Lower lobe of right lung (tissue), 2 donors: ENCODE results near the gene MTURN. TPM values are rescaled to one million over a fixed set of nuclear protein-coding genes. Genes with fewer than 3 reads are reported as not detected.
A peak's percentile ranks its signal among the peaks of the same experiment; 100 is the strongest.

Source experiments
- ATAC-seq, 2 donors: fragments of 200-7000 bp; cut with Tn5 transposase; one replicate each; pipeline ENCODE4 v1.9.1; 2020 to 2022; ENCODE audit warnings: mild to moderate bottlenecking in 2 of 2, moderate library complexity in 2 of 2
- DNase-seq: peaks from one replicate; pipeline ENCODE4 v3.0.0-alpha.2; 2020
- H3K27ac ChIP-seq: fragments of 200-600 bp; one replicate; pipeline ENCODE4 v1.8.0; 2022
- H3K27me3 ChIP-seq: fragments of 200-600 bp; one replicate; pipeline ENCODE4 v1.8.0; 2022; ENCODE audit warnings: low read depth
- H3K36me3 ChIP-seq: fragments of 200-600 bp; one replicate; pipeline ENCODE4 v1.8.0; 2022; ENCODE audit warnings: mild to moderate bottlenecking
- H3K4me1 ChIP-seq: fragments of 200-600 bp; one replicate; pipeline ENCODE4 v1.8.0; 2022
- H3K4me3 ChIP-seq: fragments of 200-600 bp; one replicate; pipeline ENCODE4 v1.8.0; 2022; ENCODE audit warnings: mild to moderate bottlenecking
- H3K9me3 ChIP-seq: fragments of 200-600 bp; one replicate; pipeline ENCODE4 v1.8.0; 2022
- intact Hi-C: fragments of 100-400 bp; cut with DNase I; formaldehyde crosslinking; loops from one replicate; pipeline ENCODE4 v1.11.0; 2022
- long read RNA-seq: library from polyadenylated mRNA; unstranded; transcript quantifications from one replicate; pipeline ENCODE4 v2.0.0, GENCODE V29; 2021
- total RNA-seq: library from RNA; stranded (reverse); fragmentation: NEBNext Ultra II Directional; extraction: Animal tissue kit (Norgen Biotek cat#: 25700); gene quantifications from one replicate; pipeline ENCODE4 v1.2.1, GENCODE V29; 2021
- TF ChIP-seq, protein P1 (sequence below): fragments of 200-600 bp; IDR thresholded peaks from one replicate; pipeline ENCODE4 v1.8.0; 2022; ENCODE audit warnings: antibody characterized with exemption, mild to moderate bottlenecking
- donor health status: DM: no; HTN: yes; CAD: no; lungs with severe emphysema.

The MTURN gene
- total RNA-seq, result 39.4 TPM
- long read RNA-seq, full-length matches to known transcripts, result 40 of 54 reads
- long read RNA-seq, partial matches to known transcripts, result 0 of 54 reads
- long read RNA-seq, other reads (novel, unspliced or antisense), result 14 of 54 reads

DNA sequence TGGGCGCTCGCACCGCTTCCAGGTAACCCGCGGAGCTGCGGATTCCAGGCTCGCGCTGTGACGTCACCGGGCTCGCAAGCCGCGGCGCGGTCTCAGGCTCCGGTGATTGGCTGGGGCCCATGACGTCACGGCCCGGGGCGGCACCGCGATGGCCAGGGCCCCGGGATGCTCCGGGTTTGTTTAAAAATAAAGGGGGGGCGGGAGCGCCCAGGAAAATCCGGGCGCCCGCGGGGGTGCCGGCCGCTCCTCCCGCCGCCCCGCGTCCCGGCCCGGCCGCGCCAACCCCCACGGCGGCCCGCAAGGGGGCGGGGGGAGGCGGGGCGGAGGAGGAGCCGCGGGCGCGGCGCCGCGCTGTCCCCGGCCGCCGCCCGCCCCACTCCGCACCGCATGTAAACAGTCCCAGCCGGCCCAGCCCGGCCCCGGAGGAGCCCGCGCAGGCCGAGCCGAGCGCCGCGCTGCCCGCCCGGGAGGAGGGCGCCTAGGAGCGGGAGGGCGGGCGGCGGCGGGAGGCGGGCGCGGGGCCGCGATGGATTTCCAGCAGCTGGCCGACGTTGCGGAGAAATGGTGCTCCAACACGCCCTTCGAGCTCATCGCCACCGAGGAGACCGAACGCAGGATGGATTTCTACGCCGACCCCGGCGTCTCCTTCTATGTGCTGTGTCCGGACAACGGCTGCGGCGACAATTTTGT is at the start of gene MTURN:
Gene MTURN, plus strand, starts transcription at position 376 of the 690 bp plus-strand sequence. Its CDS starts 151 bp downstream, at position 527.
- Histone ChIP-seq H3K4me3 (peak within 1 kb of the TSS; percentile 92), H3K27ac (peak within 1 kb of the TSS; percentile 92), H3K27me3 (no peaks in the 10 kb centered on the region), H3K36me3 (no peaks in the 10 kb centered on the region), H3K4me1 (peaks cover 39% of the 10 kb centered on the region), H3K9me3 (no peaks in the 10 kb centered on the region)
- ATAC-seq, result peak; percentile 83 to 85
- peak; percentile 93 for DNase-seq
- TF ChIP-seq, protein P1, sequence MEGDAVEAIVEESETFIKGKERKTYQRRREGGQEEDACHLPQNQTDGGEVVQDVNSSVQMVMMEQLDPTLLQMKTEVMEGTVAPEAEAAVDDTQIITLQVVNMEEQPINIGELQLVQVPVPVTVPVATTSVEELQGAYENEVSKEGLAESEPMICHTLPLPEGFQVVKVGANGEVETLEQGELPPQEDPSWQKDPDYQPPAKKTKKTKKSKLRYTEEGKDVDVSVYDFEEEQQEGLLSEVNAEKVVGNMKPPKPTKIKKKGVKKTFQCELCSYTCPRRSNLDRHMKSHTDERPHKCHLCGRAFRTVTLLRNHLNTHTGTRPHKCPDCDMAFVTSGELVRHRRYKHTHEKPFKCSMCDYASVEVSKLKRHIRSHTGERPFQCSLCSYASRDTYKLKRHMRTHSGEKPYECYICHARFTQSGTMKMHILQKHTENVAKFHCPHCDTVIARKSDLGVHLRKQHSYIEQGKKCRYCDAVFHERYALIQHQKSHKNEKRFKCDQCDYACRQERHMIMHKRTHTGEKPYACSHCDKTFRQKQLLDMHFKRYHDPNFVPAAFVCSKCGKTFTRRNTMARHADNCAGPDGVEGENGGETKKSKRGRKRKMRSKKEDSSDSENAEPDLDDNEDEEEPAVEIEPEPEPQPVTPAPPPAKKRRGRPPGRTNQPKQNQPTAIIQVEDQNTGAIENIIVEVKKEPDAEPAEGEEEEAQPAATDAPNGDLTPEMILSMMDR, result no peak
- intact Hi-C loops, result no loop called here

DNA sequence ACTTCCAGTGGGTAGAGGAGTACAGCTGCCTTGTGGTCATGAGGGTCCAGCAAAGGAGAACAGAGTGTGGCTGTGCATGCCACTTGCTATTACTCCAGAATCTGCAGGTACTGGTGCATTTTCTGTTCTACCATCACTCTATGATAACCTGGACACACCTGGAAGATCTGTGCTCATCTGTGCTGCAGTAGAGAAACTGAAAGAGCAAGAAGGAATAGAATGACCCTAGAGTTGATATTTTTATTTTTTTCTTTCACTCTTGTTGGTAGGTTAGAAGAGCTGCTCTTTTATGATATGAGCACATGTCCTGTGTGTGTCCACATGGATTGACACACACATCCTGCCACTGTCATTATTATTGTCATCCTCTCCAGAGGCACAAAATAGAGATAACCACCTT is 48.3 kb upstream of the MTURN start:
- Histone ChIP-seq H3K27me3 (no peaks in the 10 kb centered on the region), H3K27ac (no peak overlapping the region), H3K36me3 (no peaks in the 10 kb centered on the region), H3K9me3 (no peaks in the 10 kb centered on the region), H3K4me3 (no peak overlapping the region), H3K4me1 (no peaks in the 10 kb centered on the region)
- intact Hi-C loops, result no loop called here
- no peak for DNase-seq
- no peak for ATAC-seq
- TF ChIP-seq, protein P1, result no peak

DNA sequence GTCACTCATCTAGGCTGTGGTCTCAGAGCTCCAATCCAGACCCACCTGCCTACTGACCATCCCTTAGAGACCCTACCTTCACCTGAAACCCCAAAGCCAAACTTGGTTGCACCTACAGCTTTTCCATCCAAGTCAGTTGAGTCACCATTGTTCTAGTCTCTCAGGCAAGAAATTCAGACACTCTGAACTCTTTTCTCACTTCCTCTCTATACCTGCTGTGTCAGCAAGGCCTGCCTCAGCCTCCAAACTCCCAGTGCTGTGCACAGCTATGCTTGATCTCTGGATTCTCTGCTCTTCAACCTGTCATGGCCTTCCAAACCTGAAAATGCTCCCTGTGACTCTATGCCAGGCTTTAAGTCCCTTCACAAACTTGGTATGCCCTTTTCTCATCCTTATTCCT is 47.4 kb upstream of the MTURN start:
- H3K36me3 ChIP-seq, result no peaks in the 10 kb centered on the region
- no peaks in the 10 kb centered on the region for H3K9me3 ChIP-seq
- H3K4me3 ChIP-seq, result no peak overlapping the region
- no peak for ATAC-seq
- H3K27me3 ChIP-seq, result no peaks in the 10 kb centered on the region
- H3K4me1 ChIP-seq, result no peaks in the 10 kb centered on the region
- TF ChIP-seq, protein P1, result no peak
- intact Hi-C loops, result no loop called here
- DNase-seq, result no peak
- no peak overlapping the region for H3K27ac ChIP-seq

DNA sequence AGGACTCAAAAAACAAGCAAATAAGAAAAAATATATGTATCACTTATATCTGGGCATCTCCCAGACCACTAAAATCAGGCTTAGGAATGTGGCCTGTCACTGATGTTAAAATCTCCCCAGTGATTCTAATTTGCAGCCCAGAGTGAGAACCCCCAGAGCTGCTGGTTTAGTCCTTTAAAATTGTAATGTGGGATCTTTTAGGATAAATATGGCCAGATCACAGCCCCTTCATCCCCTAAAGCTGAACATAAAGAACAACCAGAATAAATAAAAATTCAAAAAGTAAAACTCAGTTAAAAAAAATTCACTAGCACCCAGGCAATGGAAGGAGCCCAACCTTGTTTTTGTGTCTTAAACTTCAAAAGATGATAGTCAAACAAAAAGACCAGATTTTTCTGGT is 46.4 kb upstream of the MTURN start:
- H3K9me3 ChIP-seq, result no peaks in the 10 kb centered on the region
- DNase-seq (no peak), ATAC-seq (no peak)
- no peaks in the 10 kb centered on the region for H3K36me3 ChIP-seq
- intact Hi-C loops, result no loop called here
- TF ChIP-seq, protein P1, result no peak
- H3K4me1 ChIP-seq, result no peaks in the 10 kb centered on the region
- no peaks in the 10 kb centered on the region for H3K27me3 ChIP-seq
- H3K27ac ChIP-seq, result no peak overlapping the region
- no peak overlapping the region for H3K4me3 ChIP-seq

- no peak overlapping the region for H3K27ac ChIP-seq
- no peaks in the 10 kb centered on the region for H3K36me3 ChIP-seq
- ATAC-seq, result no peak
- TF ChIP-seq, protein P1, result no peak
- H3K27me3 ChIP-seq, result no peaks in the 10 kb centered on the region
- intact Hi-C loops, result no loop called here
- H3K4me3 ChIP-seq, result no peak overlapping the region
- H3K4me1 ChIP-seq, result no peaks in the 10 kb centered on the region
- H3K9me3 ChIP-seq, result no peaks in the 10 kb centered on the region
- DNase-seq, result no peak
Measured at GRCh38 chr7:30090111-30090510, 44.7 kb upstream of the MTURN start.
